HCT116 (cell line): ENCODE results near the gene NCMAP.

ENCODE experiments used
- CTCF ChIP-seq, 3 experiments: fragments of 200-600 bp in 1 of 3; sonication (generic) in 1 of 3; IDR thresholded peaks in 2 of 3; conservative IDR thresholded peaks in 1 of 3; 2 replicates each; pipeline ENCODE4 v1.5.1; 2012 to 2017; ENCODE audit warnings: low read depth in 2 of 3, low read length in 2 of 3, antibody characterized with exemption in 1 of 3, borderline replicate concordance in 1 of 3, control low read depth in 1 of 3, mild to moderate bottlenecking in 1 of 3, mixed read lengths in 1 of 3, mixed run types in 1 of 3, moderate library complexity in 1 of 3; ENCODE audit not compliant: insufficient read depth in 1 of 3
- JUND ChIP-seq: IDR thresholded peaks from 2 replicates; pipeline ENCODE4 v1.6.1; 2012
- SP1 ChIP-seq: IDR thresholded peaks from 2 replicates; pipeline ENCODE4 v1.6.1; 2012; ENCODE audit warnings: low read depth

- TF ChIP-seq SP1, result no peak
- no peak for TF ChIP-seq JUND
- no peak for TF ChIP-seq CTCF (IDR thresholded peaks at IDR 0.05 in 2 of 3, conservative IDR thresholded peaks at IDR 0.05 in 1 of 3; ENCODE audit: borderline replicate concordance in 1 of 3, insufficient read depth in 1 of 3, low read depth in 2 of 3, low read length in 2 of 3)
These were observed 3.3 kb downstream of the NCMAP start for GRCh38 chr1:24558902-24559791.
